ENCODE results near the gene TMEM245.

DNA sequence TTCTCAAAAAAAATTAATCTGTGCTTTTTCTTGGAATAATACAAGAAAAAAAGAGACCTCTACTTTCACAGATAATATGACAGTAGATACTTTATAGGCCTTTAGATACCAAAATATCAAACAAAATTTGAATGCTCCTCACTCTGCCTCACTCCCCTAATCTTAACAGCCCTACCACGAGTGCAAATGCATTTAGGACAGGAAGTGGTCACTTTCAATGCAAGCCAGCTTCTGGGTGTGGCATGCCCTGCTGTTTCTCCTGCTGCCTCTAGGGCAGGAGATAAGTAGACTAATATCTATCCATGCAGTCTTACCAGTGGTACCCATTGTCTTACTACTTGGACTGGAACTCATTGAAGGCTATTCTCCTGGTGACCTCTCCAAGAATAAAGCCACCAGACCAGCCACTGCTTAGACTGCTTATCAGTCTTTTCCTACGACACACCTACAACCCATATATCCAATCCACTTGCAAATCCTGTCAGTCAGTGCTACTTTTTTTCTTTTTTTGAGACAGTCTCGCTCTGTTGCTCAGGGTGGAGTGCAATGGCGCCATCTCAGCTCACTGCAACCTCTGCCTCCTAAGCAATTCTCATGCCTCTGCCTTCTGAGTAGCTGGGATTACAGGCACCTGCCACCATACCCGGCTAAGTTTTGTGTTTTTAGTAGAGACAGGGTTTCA is 24.3 kb upstream of the TMEM245 start:
- TF ChIP-seq, protein P1, sequence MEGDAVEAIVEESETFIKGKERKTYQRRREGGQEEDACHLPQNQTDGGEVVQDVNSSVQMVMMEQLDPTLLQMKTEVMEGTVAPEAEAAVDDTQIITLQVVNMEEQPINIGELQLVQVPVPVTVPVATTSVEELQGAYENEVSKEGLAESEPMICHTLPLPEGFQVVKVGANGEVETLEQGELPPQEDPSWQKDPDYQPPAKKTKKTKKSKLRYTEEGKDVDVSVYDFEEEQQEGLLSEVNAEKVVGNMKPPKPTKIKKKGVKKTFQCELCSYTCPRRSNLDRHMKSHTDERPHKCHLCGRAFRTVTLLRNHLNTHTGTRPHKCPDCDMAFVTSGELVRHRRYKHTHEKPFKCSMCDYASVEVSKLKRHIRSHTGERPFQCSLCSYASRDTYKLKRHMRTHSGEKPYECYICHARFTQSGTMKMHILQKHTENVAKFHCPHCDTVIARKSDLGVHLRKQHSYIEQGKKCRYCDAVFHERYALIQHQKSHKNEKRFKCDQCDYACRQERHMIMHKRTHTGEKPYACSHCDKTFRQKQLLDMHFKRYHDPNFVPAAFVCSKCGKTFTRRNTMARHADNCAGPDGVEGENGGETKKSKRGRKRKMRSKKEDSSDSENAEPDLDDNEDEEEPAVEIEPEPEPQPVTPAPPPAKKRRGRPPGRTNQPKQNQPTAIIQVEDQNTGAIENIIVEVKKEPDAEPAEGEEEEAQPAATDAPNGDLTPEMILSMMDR (conservative IDR thresholded peaks at IDR 0.05; ENCODE audit: low read depth, low read length): peak; percentile 47
- TF ChIP-seq EZH2phosphoT487 (IDR thresholded peaks at IDR 0.05; ENCODE audit: borderline replicate concordance, low read length): no peak
- no peak for TF ChIP-seq EZH2 (IDR thresholded peaks at IDR 0.05; ENCODE audit: low read length, unreplicated experiment)

Data from PC-3 (cell line).